ENCODE results near the gene CDC5L.

DNA sequence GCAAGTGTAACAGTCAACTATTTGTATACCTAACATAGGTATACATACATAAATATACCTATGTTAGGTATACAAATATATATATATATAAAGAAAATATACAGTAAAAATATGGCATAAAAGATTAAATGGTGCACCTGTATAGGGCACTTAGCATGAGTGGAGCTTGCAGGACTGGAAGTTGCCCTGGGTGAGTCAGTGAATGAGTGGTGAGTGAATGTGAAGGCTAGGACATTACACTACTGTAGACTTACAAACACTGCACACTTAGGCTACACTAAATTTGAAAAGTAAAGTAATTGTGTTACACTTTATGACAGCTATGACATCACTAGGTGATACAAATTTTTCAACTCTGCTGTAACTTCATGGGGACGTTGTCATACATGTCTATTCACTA is 65.6 kb downstream of the CDC5L start:
- no peak for TF ChIP-seq POLR2A (IDR thresholded peaks at IDR 0.05)
- TF ChIP-seq CTCF (IDR thresholded peaks at IDR 0.05) = no peak
- TF ChIP-seq POLR2AphosphoS5 (IDR thresholded peaks at IDR 0.05) = no peak

All from prostate gland (tissue), 2 donors.